ENCODE measurements around the gene PRG2. TPM values are rescaled to one million over a fixed set of nuclear protein-coding genes. Genes with fewer than 3 reads are reported as not detected.
"Not testable (repeated sequence)": the region's sequence is repeated elsewhere in the genome, so short reads cannot be mapped to it uniquely, and the experiment has no call there.

Gene PRG2
- total RNA-seq, 1 experiment from 2014 or later = not detected

GRCh38 chr11:57406337-57406904 is 16.0 kb upstream of the PRG2 start:
- peaks cover 18% of the 10 kb centered on the region for H3K4me1 ChIP-seq (replicated peaks; ENCODE audit: insufficient read depth)
- H3K4me2 ChIP-seq = no peak overlapping the region
- peaks cover 57% of the 10 kb centered on the region for H3F3A ChIP-seq (ENCODE audit: insufficient read depth, low read depth)
- TF ChIP-seq CTCF (conservative IDR thresholded peaks at IDR 0.05) (no peak), EZH2 (IDR thresholded peaks at IDR 0.05; ENCODE audit: low read depth) (no peak)
- ChIA-PET POLR2A (ENCODE audit: unreplicated experiment) (no interaction called here), CTCF (interaction anchor here (0.6 kb wide), 1 partner anchor 1287 kb away, joined by 3 read pairs; no protein-coding TSS in a partner anchor)
- no peaks in the 10 kb centered on the region for H3K27me3 ChIP-seq (ENCODE audit: insufficient read depth, low read depth)
- BruUV-seq (replicated peaks) = no TSS peak
- no peak overlapping the region for H3K27ac ChIP-seq
- peak in 1 of 2 experiments; percentile 2 for DNase-seq
- peaks cover 7% of the 10 kb centered on the region for H4K20me1 ChIP-seq (ENCODE audit: insufficient read depth)
- H3K4me3 ChIP-seq = no peak overlapping the region
- H3K36me3 ChIP-seq (ENCODE audit: low read depth) = peaks cover 37% of the 10 kb centered on the region
- no peaks in the 10 kb centered on the region for H3K9me3 ChIP-seq (ENCODE audit: insufficient read depth, low read depth)
- no peaks in the 10 kb centered on the region for H3K79me2 ChIP-seq (ENCODE audit: low read depth)
- no peaks in the 10 kb centered on the region for H3K9me2 ChIP-seq (ENCODE audit: insufficient read depth)
- H2AFZ ChIP-seq = no peak overlapping the region
- intact Hi-C loops (cut with micrococcal nuclease; ENCODE audit: unreplicated experiment) = no loop called here

GRCh38 chr11:57405271-57405860 is 14.9 kb upstream of the PRG2 start:
- intact Hi-C loops (cut with micrococcal nuclease; ENCODE audit: unreplicated experiment) = no loop called here
- Histone ChIP-seq H3K9me2 (ENCODE audit: insufficient read depth) (no peaks in the 10 kb centered on the region), H3F3A (ENCODE audit: insufficient read depth, low read depth) (peaks cover 50% of the 10 kb centered on the region), H3K79me2 (ENCODE audit: low read depth) (no peaks in the 10 kb centered on the region), H4K20me1 (ENCODE audit: insufficient read depth) (peaks cover 2% of the 10 kb centered on the region), H3K4me1 (replicated peaks; ENCODE audit: insufficient read depth) (peaks cover 18% of the 10 kb centered on the region), H3K27ac (no peak overlapping the region), H3K4me2 (no peak overlapping the region), H3K36me3 (ENCODE audit: low read depth) (peaks cover 31% of the 10 kb centered on the region), H2AFZ (no peak overlapping the region), H3K9me3 (ENCODE audit: insufficient read depth, low read depth) (no peaks in the 10 kb centered on the region), H3K27me3 (ENCODE audit: insufficient read depth, low read depth) (no peaks in the 10 kb centered on the region), H3K4me3 (no peak overlapping the region)
- no TSS peak for BruUV-seq (replicated peaks)
- peak in 1 of 2 experiments; percentile 34 for DNase-seq
- POLR2A ChIA-PET (ENCODE audit: unreplicated experiment) = no interaction called here
- CTCF ChIA-PET = no interaction called here
- TF ChIP-seq EZH2 (IDR thresholded peaks at IDR 0.05; ENCODE audit: low read depth) (no peak), CTCF (conservative IDR thresholded peaks at IDR 0.05) (no peak)

GRCh38 chr11:57403802-57404147 is 13.3 kb upstream of the PRG2 start:
- no peak overlapping the region for H3K4me2 ChIP-seq
- H3K27ac ChIP-seq = no peak overlapping the region
- POLR2A ChIA-PET (ENCODE audit: unreplicated experiment) = no interaction called here
- CTCF ChIA-PET = no interaction called here
- H4K20me1 ChIP-seq (ENCODE audit: insufficient read depth) = no peaks in the 10 kb centered on the region; the same call in 1 of the 2 replicates
- no peaks in the 10 kb centered on the region for H3K9me3 ChIP-seq (ENCODE audit: insufficient read depth, low read depth)
- peaks cover 18% of the 10 kb centered on the region for H3K4me1 ChIP-seq (replicated peaks; ENCODE audit: insufficient read depth)
- no peak overlapping the region for H3K4me3 ChIP-seq
- DNase-seq = no peak
- no peaks in the 10 kb centered on the region for H3K27me3 ChIP-seq (ENCODE audit: insufficient read depth, low read depth)
- peaks cover 26% of the 10 kb centered on the region for H3K36me3 ChIP-seq (ENCODE audit: low read depth)
- no TSS peak for BruUV-seq (replicated peaks)
- intact Hi-C loops (cut with micrococcal nuclease; ENCODE audit: unreplicated experiment) = no loop called here
- no peak overlapping the region for H2AFZ ChIP-seq
- H3K79me2 ChIP-seq (ENCODE audit: low read depth) = no peaks in the 10 kb centered on the region
- H3F3A ChIP-seq (ENCODE audit: insufficient read depth, low read depth) = peaks cover 41% of the 10 kb centered on the region
- TF ChIP-seq EZH2 (IDR thresholded peaks at IDR 0.05; ENCODE audit: low read depth) = no peak
- TF ChIP-seq CTCF (conservative IDR thresholded peaks at IDR 0.05) = no peak
- H3K9me2 ChIP-seq (ENCODE audit: insufficient read depth) = no peaks in the 10 kb centered on the region

GRCh38 chr11:57403003-57403801 is 12.8 kb upstream of the PRG2 start:
- peaks cover 35% of the 10 kb centered on the region for H3F3A ChIP-seq (ENCODE audit: insufficient read depth, low read depth)
- POLR2A ChIA-PET (ENCODE audit: unreplicated experiment) = interaction anchor here (0.6 to 0.7 kb wide), 2 partner anchors 20 to 23 kb away, joined by 4 read pairs; no protein-coding TSS in a partner anchor
- CTCF ChIA-PET; H3K9me3 ChIP-seq (ENCODE audit: insufficient read depth, low read depth); intact Hi-C loops (cut with micrococcal nuclease; ENCODE audit: unreplicated experiment); H3K27me3 ChIP-seq (ENCODE audit: insufficient read depth, low read depth); H3K9me2 ChIP-seq (ENCODE audit: insufficient read depth); H4K20me1 ChIP-seq (ENCODE audit: insufficient read depth); BruUV-seq (replicated peaks); H2AFZ ChIP-seq; H3K4me3 ChIP-seq; H3K79me2 ChIP-seq (ENCODE audit: low read depth): not testable (repeated sequence)
- peak in 1 of 2 experiments; percentile 25 for DNase-seq
- H3K4me1 ChIP-seq (replicated peaks; ENCODE audit: insufficient read depth) = peaks cover 18% of the 10 kb centered on the region
- H3K36me3 ChIP-seq (ENCODE audit: low read depth) = peaks cover 22% of the 10 kb centered on the region; the same call in 1 of the 2 replicates
- H3K4me2 ChIP-seq = peak overlapping the region; percentile 46
- H3K27ac ChIP-seq = peak overlapping the region; percentile 45
